ENCODE results near the gene ITGAX.

Gene ITGAX

GRCh38 chr16:31328322-31329052, 26.5 kb upstream of the ITGAX start:
- TF ChIP-seq CTCF (conservative IDR thresholded peaks at IDR 0.05; ENCODE audit: low read depth, low read length) = no peak
- H3K4me3 ChIP-seq (ENCODE audit: low read depth, low read length) = no peak overlapping the region

GRCh38 chr16:31329671-31330552, 25.1 kb upstream of the ITGAX start:
- TF ChIP-seq CTCF (conservative IDR thresholded peaks at IDR 0.05; ENCODE audit: low read depth, low read length) = no peak
- no peak overlapping the region for H3K4me3 ChIP-seq (ENCODE audit: low read depth, low read length)
- no peak for DNase-seq (ENCODE audit: low read depth)

More at GRCh38 chr16:31328322-31329052, 26.5 kb upstream of the ITGAX start:
- no peak for DNase-seq (ENCODE audit: low read depth)

- TF ChIP-seq CTCF (conservative IDR thresholded peaks at IDR 0.05; ENCODE audit: low read depth, low read length) = no peak
- DNase-seq (ENCODE audit: low read depth) = no peak
- no peak overlapping the region for H3K4me3 ChIP-seq (ENCODE audit: low read depth, low read length)
These were observed 24.5 kb upstream of the ITGAX start for GRCh38 chr16:31330553-31330890.

GRCh38 chr16:31331141-31331764, 23.7 kb upstream of the ITGAX start:
- no peak overlapping the region for H3K4me3 ChIP-seq (ENCODE audit: low read depth, low read length)
- no peak for DNase-seq (ENCODE audit: low read depth)
- TF ChIP-seq CTCF (conservative IDR thresholded peaks at IDR 0.05; ENCODE audit: low read depth, low read length) = no peak

GRCh38 chr16:31331807-31332301, 23.1 kb upstream of the ITGAX start:
- no peak for TF ChIP-seq CTCF (conservative IDR thresholded peaks at IDR 0.05; ENCODE audit: low read depth, low read length)
- no peak overlapping the region for H3K4me3 ChIP-seq (ENCODE audit: low read depth, low read length)
- DNase-seq (ENCODE audit: low read depth) = no peak

- H3K4me3 ChIP-seq (ENCODE audit: low read depth, low read length) = no peak overlapping the region
- DNase-seq (ENCODE audit: low read depth) = no peak
These were observed 22.4 kb upstream of the ITGAX start for GRCh38 chr16:31332544-31332943.

More at GRCh38 chr16:31332544-31332943, 22.4 kb upstream of the ITGAX start:
- TF ChIP-seq CTCF (conservative IDR thresholded peaks at IDR 0.05; ENCODE audit: low read depth, low read length) = no peak

Measured in choroid plexus epithelial cell (primary cell).